GM23338 (cell line): ENCODE results near the gene NEK4. TPM values are rescaled to one million over a fixed set of nuclear protein-coding genes. Genes with fewer than 3 reads are reported as not detected.

Source experiments
- ATAC-seq: fragments of 200-7000 bp; cut with Tn5 transposase; 3 replicates; pipeline ENCODE4 v1.9.1; 2020
- DNase-seq: peaks from one replicate; pipeline ENCODE4 v3.0.0-alpha.2; 2015; ENCODE audit warnings: low spot score
- H2AFZ ChIP-seq: fragments of 200-600 bp; sonication (generic); 2 replicates; pipeline ENCODE4 v1.8.0; 2016; ENCODE audit warnings: antibody characterized with exemption, mild to moderate bottlenecking, moderate library complexity
- H3F3A ChIP-seq: fragments of 200-600 bp; sonication (generic); replicated peaks from 2 replicates; pipeline ENCODE4 v1.8.0; 2017; ENCODE audit warnings: antibody characterized with exemption, mixed run types, low read depth
- H3K27ac ChIP-seq: fragments of 200-600 bp; sonication (generic); 2 replicates; pipeline ENCODE4 v1.6.1; 2016; ENCODE audit warnings: low read depth
- H3K27me3 ChIP-seq: fragments of 200-600 bp; sonication (generic); 2 replicates; pipeline ENCODE4 v1.8.0; 2016; ENCODE audit warnings: mild to moderate bottlenecking, mixed run types, moderate library complexity; ENCODE audit not compliant: insufficient read depth
- H3K36me3 ChIP-seq: fragments of 200-600 bp; sonication (generic); 2 replicates; pipeline ENCODE4 v1.8.0; 2016; ENCODE audit warnings: mild to moderate bottlenecking; ENCODE audit not compliant: insufficient read depth
- H3K4me1 ChIP-seq: fragments of 200-600 bp; sonication (generic); 2 replicates; pipeline ENCODE4 v1.8.0; 2016; ENCODE audit warnings: mild to moderate bottlenecking, moderate library complexity; ENCODE audit not compliant: insufficient read depth
- H3K4me2 ChIP-seq: fragments of 200-600 bp; sonication (generic); 2 replicates; pipeline ENCODE4 v1.7.1; 2017; ENCODE audit warnings: mixed run types
- H3K4me3 ChIP-seq: fragments of 200-600 bp; sonication (generic); 2 replicates; pipeline ENCODE4 v1.6.1; 2016; ENCODE audit warnings: mixed run types
- H3K79me2 ChIP-seq: fragments of 200-600 bp; sonication (generic); replicated peaks from 2 replicates; pipeline ENCODE4 v1.8.0; 2017; ENCODE audit warnings: mild to moderate bottlenecking; ENCODE audit not compliant: insufficient read depth
- H3K9me2 ChIP-seq: fragments of 200-600 bp; sonication (generic); 2 replicates; pipeline ENCODE4 v1.8.0; 2017; ENCODE audit not compliant: insufficient read depth
- H4K20me1 ChIP-seq: fragments of 200-600 bp; sonication (generic); replicated peaks from 2 replicates; pipeline ENCODE4 v1.8.0; 2017; ENCODE audit warnings: mild to moderate bottlenecking; ENCODE audit not compliant: insufficient read depth
- H3K27ac Mint-ChIP-seq: 2 replicates; pipeline ENCODE4 v1.8.0; 2020; ENCODE audit warnings: inconsistent platforms, mild to moderate bottlenecking, moderate library complexity, mixed read lengths
- H3K27me3 Mint-ChIP-seq: 3 replicates; pipeline ENCODE4 v1.8.0; 2022; ENCODE audit warnings: low read depth, mild to moderate bottlenecking, moderate library complexity, mixed read lengths, inconsistent platforms; ENCODE audit not compliant: insufficient read depth, poor library complexity
- H3K36me3 Mint-ChIP-seq: 3 replicates; pipeline ENCODE4 v1.8.0; 2021; ENCODE audit warnings: low read depth, mild to moderate bottlenecking, inconsistent platforms, moderate library complexity, mixed read lengths
- H3K4me1 Mint-ChIP-seq: 3 replicates; pipeline ENCODE4 v1.8.0; 2020; ENCODE audit warnings: mild to moderate bottlenecking, inconsistent platforms, mixed read lengths
- H3K4me3 Mint-ChIP-seq: 3 replicates; pipeline ENCODE4 v1.8.0; 2021; ENCODE audit warnings: moderate library complexity, mild to moderate bottlenecking, inconsistent platforms, mixed read lengths
- H3K9me3 Mint-ChIP-seq: 3 replicates; pipeline ENCODE4 v1.8.0; 2020; ENCODE audit warnings: moderate library complexity, mild to moderate bottlenecking, inconsistent platforms, mixed read lengths
- CREB1 ChIP-seq: fragments of 250-450 bp; sonication (Bioruptor Pico); IDR thresholded peaks from 2 replicates; pipeline ENCODE4 v1.5.0; 2020; ENCODE audit warnings: low read depth, mild to moderate bottlenecking, moderate library complexity
- EZH2 ChIP-seq: fragments of 200-600 bp; sonication (generic); IDR thresholded peaks from one replicate; pipeline ENCODE4 v1.8.0; 2017; ENCODE audit warnings: antibody characterized with exemption, mild to moderate bottlenecking, low read depth; ENCODE audit not compliant: unreplicated experiment
- EZH2phosphoT487 ChIP-seq: fragments of 200-600 bp; sonication (generic); IDR thresholded peaks from one replicate; pipeline ENCODE4 v1.8.1; 2018; ENCODE audit warnings: antibody characterized with exemption; ENCODE audit not compliant: unreplicated experiment
- JUNB ChIP-seq: IDR thresholded peaks from one replicate; pipeline ENCODE4 v1.6.1; 2016; ENCODE audit warnings: antibody characterized with exemption; ENCODE audit not compliant: unreplicated experiment
- NANOG ChIP-seq: IDR thresholded peaks from 2 replicates; pipeline ENCODE4 v1.6.1; 2016; ENCODE audit warnings: antibody characterized with exemption, borderline replicate concordance
- POLR2AphosphoS5 ChIP-seq: IDR thresholded peaks from 2 replicates; pipeline ENCODE4 v1.6.1; 2016; ENCODE audit warnings: antibody characterized with exemption, low read depth
- STAT1 ChIP-seq: IDR thresholded peaks from one replicate; pipeline ENCODE4 v1.6.1; 2016; ENCODE audit warnings: antibody characterized with exemption; ENCODE audit not compliant: unreplicated experiment
- polyA plus RNA-seq: library from polyadenylated mRNA; unstranded; fragments of >200 nt; fragmentation: Nextera tagmentation; extraction: Ambion mirVana; gene quantifications from 2 replicates; pipeline ENCODE4 v1.2.1, GENCODE V29; 2016
- total RNA-seq: library from RNA; depleted of rRNA; stranded (reverse); fragments of >200 nt; shearing (Covaris generic); gene quantifications from 2 replicates; pipeline ENCODE4 v1.2.3, GENCODE V29; 2014
- TF ChIP-seq, protein P1 (sequence below): IDR thresholded peaks from one replicate; pipeline ENCODE4 v1.6.1; 2018; ENCODE audit warnings: antibody characterized with exemption; ENCODE audit not compliant: unreplicated experiment
- TF ChIP-seq, protein P2 (sequence below): fragments of 250-450 bp; sonication (Bioruptor Pico); IDR thresholded peaks from 2 replicates; pipeline ENCODE4 v1.5.0; 2020; ENCODE audit warnings: mild to moderate bottlenecking, moderate library complexity
- TF ChIP-seq, protein P3 (sequence below), 2 experiments: fragments of 200-600 bp in 1 of 2; sonication (generic) in 1 of 2; conservative IDR thresholded peaks; 2 replicates each; pipeline versions ENCODE4 v1.5.1 to v1.6.1; 2016 to 2017; ENCODE audit warnings: antibody characterized with exemption in 2 of 2, low read depth in 2 of 2, mild to moderate bottlenecking in 2 of 2, moderate library complexity in 1 of 2

The NEK4 gene
- total and polyA plus RNA-seq, 2 experiments from 2014 or later = 8.6 to 42.7 TPM

DNA sequence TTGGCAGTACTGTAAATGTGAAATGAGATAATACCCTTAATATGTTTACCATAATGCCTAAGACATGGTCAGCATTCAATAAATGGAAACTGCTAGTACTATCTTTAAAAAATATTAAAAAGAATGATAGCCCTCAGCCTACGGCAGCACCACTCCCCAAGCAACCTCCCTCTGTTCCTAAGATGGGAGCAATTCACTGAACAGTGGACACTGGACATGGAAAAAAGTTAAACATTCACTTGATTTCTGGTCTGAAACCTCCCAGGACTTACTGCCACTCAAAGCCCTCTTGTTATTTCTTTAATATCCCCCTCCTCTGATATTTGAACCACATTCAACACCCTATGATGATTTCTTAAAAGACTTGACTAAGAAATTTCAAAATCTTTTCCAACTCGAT, 27.0 kb downstream of the NEK4 start:
- H3K9me3 Mint-ChIP-seq = no peaks in the 10 kb centered on the region
- Histone ChIP-seq H3K79me2 (no peaks in the 10 kb centered on the region), H3K4me3 (no peak overlapping the region), H3K27ac (no peak overlapping the region), H2AFZ (no peak overlapping the region), H3K27me3 (no peaks in the 10 kb centered on the region), H3F3A (no peaks in the 10 kb centered on the region), H3K4me2 (no peak overlapping the region), H3K4me1 (no peaks in the 10 kb centered on the region), H3K9me2 (no peaks in the 10 kb centered on the region), H4K20me1 (no peaks in the 10 kb centered on the region; the same call in 1 of the 2 replicates), H3K36me3 (peaks cover 47% of the 10 kb centered on the region)
- peaks cover 81% of the 10 kb centered on the region for H3K36me3 Mint-ChIP-seq
- no peak for ATAC-seq
- no peaks in the 10 kb centered on the region for H3K4me1 Mint-ChIP-seq
- no peak overlapping the region for H3K4me3 Mint-ChIP-seq
- no peaks in the 10 kb centered on the region for H3K27me3 Mint-ChIP-seq
- no peak for DNase-seq
- TF ChIP-seq, protein P1, sequence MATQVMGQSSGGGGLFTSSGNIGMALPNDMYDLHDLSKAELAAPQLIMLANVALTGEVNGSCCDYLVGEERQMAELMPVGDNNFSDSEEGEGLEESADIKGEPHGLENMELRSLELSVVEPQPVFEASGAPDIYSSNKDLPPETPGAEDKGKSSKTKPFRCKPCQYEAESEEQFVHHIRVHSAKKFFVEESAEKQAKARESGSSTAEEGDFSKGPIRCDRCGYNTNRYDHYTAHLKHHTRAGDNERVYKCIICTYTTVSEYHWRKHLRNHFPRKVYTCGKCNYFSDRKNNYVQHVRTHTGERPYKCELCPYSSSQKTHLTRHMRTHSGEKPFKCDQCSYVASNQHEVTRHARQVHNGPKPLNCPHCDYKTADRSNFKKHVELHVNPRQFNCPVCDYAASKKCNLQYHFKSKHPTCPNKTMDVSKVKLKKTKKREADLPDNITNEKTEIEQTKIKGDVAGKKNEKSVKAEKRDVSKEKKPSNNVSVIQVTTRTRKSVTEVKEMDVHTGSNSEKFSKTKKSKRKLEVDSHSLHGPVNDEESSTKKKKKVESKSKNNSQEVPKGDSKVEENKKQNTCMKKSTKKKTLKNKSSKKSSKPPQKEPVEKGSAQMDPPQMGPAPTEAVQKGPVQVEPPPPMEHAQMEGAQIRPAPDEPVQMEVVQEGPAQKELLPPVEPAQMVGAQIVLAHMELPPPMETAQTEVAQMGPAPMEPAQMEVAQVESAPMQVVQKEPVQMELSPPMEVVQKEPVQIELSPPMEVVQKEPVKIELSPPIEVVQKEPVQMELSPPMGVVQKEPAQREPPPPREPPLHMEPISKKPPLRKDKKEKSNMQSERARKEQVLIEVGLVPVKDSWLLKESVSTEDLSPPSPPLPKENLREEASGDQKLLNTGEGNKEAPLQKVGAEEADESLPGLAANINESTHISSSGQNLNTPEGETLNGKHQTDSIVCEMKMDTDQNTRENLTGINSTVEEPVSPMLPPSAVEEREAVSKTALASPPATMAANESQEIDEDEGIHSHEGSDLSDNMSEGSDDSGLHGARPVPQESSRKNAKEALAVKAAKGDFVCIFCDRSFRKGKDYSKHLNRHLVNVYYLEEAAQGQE = no peak
- TF ChIP-seq EZH2 = no peak
- TF ChIP-seq EZH2phosphoT487 = no peak
- H3K27ac Mint-ChIP-seq = no peak overlapping the region

DNA sequence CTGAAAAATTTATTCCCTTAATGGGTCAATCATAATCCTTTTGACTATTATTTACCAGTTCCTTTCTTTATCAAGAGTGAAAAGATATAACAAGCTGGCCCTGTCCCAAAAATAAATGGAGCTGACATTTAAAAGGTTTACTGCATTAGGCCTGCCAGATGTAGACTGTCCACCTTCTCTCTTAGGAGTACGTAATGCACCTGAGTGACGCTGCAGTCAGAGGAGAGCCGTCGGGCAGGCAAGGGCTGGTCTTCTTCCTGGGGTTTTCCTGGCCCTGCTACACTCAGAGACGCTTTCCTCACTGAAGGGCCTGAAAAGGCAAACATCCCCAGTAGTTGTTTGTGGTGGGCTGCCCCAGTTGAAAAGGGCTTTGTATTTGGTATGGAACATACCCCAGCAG, 27.6 kb downstream of the NEK4 start:
- H3K4me2 ChIP-seq = no peak overlapping the region
- H3K27ac ChIP-seq = no peak overlapping the region
- no peak overlapping the region for H3K4me3 Mint-ChIP-seq
- no peak overlapping the region for H2AFZ ChIP-seq
- H3K4me1 ChIP-seq = no peaks in the 10 kb centered on the region
- H3K9me3 Mint-ChIP-seq = no peaks in the 10 kb centered on the region
- no peaks in the 10 kb centered on the region for H3K79me2 ChIP-seq
- no peak overlapping the region for H3K4me3 ChIP-seq
- no peak overlapping the region for H3K27ac Mint-ChIP-seq
- DNase-seq (no peak), ATAC-seq (no peak)
- H3K36me3 ChIP-seq = peaks cover 49% of the 10 kb centered on the region
- TF ChIP-seq, protein P2, sequence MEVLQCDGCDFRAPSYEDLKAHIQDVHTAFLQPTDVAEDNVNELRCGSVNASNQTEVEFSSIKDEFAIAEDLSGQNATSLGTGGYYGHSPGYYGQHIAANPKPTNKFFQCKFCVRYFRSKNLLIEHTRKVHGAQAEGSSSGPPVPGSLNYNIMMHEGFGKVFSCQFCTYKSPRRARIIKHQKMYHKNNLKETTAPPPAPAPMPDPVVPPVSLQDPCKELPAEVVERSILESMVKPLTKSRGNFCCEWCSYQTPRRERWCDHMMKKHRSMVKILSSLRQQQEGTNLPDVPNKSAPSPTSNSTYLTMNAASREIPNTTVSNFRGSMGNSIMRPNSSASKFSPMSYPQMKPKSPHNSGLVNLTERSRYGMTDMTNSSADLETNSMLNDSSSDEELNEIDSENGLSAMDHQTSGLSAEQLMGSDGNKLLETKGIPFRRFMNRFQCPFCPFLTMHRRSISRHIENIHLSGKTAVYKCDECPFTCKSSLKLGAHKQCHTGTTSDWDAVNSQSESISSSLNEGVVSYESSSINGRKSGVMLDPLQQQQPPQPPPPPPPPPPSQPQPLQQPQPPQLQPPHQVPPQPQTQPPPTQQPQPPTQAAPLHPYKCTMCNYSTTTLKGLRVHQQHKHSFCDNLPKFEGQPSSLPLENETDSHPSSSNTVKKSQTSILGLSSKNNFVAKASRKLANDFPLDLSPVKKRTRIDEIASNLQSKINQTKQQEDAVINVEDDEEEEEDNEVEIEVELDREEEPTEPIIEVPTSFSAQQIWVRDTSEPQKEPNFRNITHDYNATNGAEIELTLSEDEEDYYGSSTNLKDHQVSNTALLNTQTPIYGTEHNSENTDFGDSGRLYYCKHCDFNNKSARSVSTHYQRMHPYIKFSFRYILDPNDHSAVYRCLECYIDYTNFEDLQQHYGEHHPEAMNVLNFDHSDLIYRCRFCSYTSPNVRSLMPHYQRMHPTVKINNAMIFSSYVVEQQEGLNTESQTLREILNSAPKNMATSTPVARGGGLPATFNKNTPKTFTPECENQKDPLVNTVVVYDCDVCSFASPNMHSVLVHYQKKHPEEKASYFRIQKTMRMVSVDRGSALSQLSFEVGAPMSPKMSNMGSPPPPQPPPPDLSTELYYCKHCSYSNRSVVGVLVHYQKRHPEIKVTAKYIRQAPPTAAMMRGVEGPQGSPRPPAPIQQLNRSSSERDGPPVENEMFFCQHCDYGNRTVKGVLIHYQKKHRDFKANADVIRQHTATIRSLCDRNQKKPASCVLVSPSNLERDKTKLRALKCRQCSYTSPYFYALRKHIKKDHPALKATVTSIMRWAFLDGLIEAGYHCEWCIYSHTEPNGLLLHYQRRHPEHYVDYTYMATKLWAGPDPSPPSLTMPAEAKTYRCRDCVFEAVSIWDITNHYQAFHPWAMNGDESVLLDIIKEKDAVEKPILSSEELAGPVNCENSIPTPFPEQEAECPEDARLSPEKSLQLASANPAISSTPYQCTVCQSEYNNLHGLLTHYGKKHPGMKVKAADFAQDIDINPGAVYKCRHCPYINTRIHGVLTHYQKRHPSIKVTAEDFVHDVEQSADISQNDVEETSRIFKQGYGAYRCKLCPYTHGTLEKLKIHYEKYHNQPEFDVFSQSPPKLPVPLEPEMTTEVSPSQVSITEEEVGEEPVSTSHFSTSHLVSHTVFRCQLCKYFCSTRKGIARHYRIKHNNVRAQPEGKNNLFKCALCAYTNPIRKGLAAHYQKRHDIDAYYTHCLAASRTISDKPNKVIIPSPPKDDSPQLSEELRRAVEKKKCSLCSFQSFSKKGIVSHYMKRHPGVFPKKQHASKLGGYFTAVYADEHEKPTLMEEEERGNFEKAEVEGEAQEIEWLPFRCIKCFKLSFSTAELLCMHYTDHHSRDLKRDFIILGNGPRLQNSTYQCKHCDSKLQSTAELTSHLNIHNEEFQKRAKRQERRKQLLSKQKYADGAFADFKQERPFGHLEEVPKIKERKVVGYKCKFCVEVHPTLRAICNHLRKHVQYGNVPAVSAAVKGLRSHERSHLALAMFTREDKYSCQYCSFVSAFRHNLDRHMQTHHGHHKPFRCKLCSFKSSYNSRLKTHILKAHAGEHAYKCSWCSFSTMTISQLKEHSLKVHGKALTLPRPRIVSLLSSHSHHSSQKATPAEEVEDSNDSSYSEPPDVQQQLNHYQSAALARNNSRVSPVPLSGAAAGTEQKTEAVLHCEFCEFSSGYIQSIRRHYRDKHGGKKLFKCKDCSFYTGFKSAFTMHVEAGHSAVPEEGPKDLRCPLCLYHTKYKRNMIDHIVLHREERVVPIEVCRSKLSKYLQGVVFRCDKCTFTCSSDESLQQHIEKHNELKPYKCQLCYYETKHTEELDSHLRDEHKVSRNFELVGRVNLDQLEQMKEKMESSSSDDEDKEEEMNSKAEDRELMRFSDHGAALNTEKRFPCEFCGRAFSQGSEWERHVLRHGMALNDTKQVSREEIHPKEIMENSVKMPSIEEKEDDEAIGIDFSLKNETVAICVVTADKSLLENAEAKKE = no peak
- no peak for TF ChIP-seq NANOG
- TF ChIP-seq CREB1 (CRISPR knock-in tag) = no peak
- TF ChIP-seq JUNB = no peak
- TF ChIP-seq, protein P3, sequence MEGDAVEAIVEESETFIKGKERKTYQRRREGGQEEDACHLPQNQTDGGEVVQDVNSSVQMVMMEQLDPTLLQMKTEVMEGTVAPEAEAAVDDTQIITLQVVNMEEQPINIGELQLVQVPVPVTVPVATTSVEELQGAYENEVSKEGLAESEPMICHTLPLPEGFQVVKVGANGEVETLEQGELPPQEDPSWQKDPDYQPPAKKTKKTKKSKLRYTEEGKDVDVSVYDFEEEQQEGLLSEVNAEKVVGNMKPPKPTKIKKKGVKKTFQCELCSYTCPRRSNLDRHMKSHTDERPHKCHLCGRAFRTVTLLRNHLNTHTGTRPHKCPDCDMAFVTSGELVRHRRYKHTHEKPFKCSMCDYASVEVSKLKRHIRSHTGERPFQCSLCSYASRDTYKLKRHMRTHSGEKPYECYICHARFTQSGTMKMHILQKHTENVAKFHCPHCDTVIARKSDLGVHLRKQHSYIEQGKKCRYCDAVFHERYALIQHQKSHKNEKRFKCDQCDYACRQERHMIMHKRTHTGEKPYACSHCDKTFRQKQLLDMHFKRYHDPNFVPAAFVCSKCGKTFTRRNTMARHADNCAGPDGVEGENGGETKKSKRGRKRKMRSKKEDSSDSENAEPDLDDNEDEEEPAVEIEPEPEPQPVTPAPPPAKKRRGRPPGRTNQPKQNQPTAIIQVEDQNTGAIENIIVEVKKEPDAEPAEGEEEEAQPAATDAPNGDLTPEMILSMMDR (conservative IDR thresholded peaks at IDR 0.05; ENCODE audit: low read depth in 2 of 2) = no peak
- no peak for TF ChIP-seq EZH2phosphoT487
- no peak for TF ChIP-seq POLR2AphosphoS5
- no peak for TF ChIP-seq STAT1
- H3K4me1 Mint-ChIP-seq = no peaks in the 10 kb centered on the region
- H4K20me1 ChIP-seq = no peaks in the 10 kb centered on the region; the same call in 1 of the 2 replicates
- no peaks in the 10 kb centered on the region for H3F3A ChIP-seq
- H3K36me3 Mint-ChIP-seq = peaks cover 79% of the 10 kb centered on the region
- no peaks in the 10 kb centered on the region for H3K27me3 Mint-ChIP-seq
- no peaks in the 10 kb centered on the region for H3K27me3 ChIP-seq
- H3K9me2 ChIP-seq = no peaks in the 10 kb centered on the region
